Subcutaneous adipose tissue (tissue), 4 donors: ENCODE results near the gene DAAM2. TPM values are rescaled to one million over a fixed set of nuclear protein-coding genes. Genes with fewer than 3 reads are reported as not detected.

Experiments
- total RNA-seq, 4 donors: library from RNA; depleted of rRNA; stranded (reverse); fragments of >200 nt; gene quantifications; one replicate each; pipeline ENCODE4 v1.1.0, GENCODE V29; 2016

Gene DAAM2
- total RNA-seq, 4 donors from 2014 or later: 36.7 to 125 (median 53.2) TPM

Other genes with a start within 250 kb of the DAAM2 start
- gene KIF6, start 67.0 kb upstream of the DAAM2 start, total RNA-seq: under 1 TPM in 3 of 4 donors, not detected in 1; under 0.01 to 0.34 (median 0.19) TPM
- 100 to 1,000 TPM in 2 of 4 donors, 10 to 100 TPM in 2; 52.0 to 128 (median 81.1) TPM for gene MOCS1, start 142.1 kb downstream of the DAAM2 start, total RNA-seq